Nephron (organoid): Measurements from ENCODE around the gene AK1.

Experiments used
- H3K27ac Mint-ChIP-seq, 3 experiments: 2 replicates each; pipeline ENCODE4 v1.8.0; 2020; ENCODE audit warnings: mixed read lengths in 3 of 3, mild to moderate bottlenecking in 2 of 3, moderate library complexity in 1 of 3
- H3K27me3 Mint-ChIP-seq: 2 replicates; pipeline ENCODE4 v1.8.0; 2021; ENCODE audit warnings: low read depth, mild to moderate bottlenecking, moderate library complexity, mixed read lengths
- H3K36me3 Mint-ChIP-seq: 2 replicates; pipeline ENCODE4 v1.8.0; 2020; ENCODE audit warnings: low read depth, mixed read lengths
- H3K4me1 Mint-ChIP-seq: 2 replicates; pipeline ENCODE4 v1.8.0; 2020; ENCODE audit warnings: mixed read lengths
- H3K4me3 Mint-ChIP-seq, 3 experiments: 2 replicates each; pipeline ENCODE4 v1.8.0; 2020; ENCODE audit warnings: mild to moderate bottlenecking in 3 of 3, mixed read lengths in 3 of 3, moderate library complexity in 2 of 3
- H3K9me3 Mint-ChIP-seq: 2 replicates; pipeline ENCODE4 v1.8.0; 2020; ENCODE audit warnings: mixed read lengths
- CTCF ChIP-seq, 3 experiments: fragments of 200-600 bp; sonication (generic); IDR thresholded peaks; one replicate each; pipeline ENCODE4 v1.5.0; 2021; ENCODE audit warnings: antibody characterized with exemption in 3 of 3; ENCODE audit not compliant: unreplicated experiment in 3 of 3

The AK1 gene

GRCh38 chr9:127832248-127832647 lies 45.2 kb downstream of the AK1 start:
- peak overlapping the region in 2 of 3 experiments; percentile 56 to 65 for H3K27ac Mint-ChIP-seq
- H3K4me3 Mint-ChIP-seq: no peak overlapping the region
- H3K36me3 Mint-ChIP-seq: no peaks in the 10 kb centered on the region
- no peak for TF ChIP-seq CTCF (IDR thresholded peaks at IDR 0.05; ENCODE audit: unreplicated experiment in 3 of 3)
- H3K27me3 Mint-ChIP-seq: no peaks in the 10 kb centered on the region
- H3K9me3 Mint-ChIP-seq: no peaks in the 10 kb centered on the region
- H3K4me1 Mint-ChIP-seq: peaks cover 43% of the 10 kb centered on the region

- Mint-ChIP-seq H3K27me3 (peaks cover 3% of the 10 kb centered on the region), H3K27ac (peak overlapping the region; percentile 95 to 98 (median 95)), H3K36me3 (no peaks in the 10 kb centered on the region), H3K4me1 (peaks cover 46% of the 10 kb centered on the region), H3K4me3 (peak overlapping the region; percentile 37 to 65 (median 62)), H3K9me3 (no peaks in the 10 kb centered on the region)
- TF ChIP-seq CTCF (IDR thresholded peaks at IDR 0.05; ENCODE audit: unreplicated experiment in 3 of 3): no peak
Observed at GRCh38 chr9:127829205-127829906, 48.1 kb downstream of the AK1 start.

GRCh38 chr9:127828262-127829031 lies 49.0 kb downstream of the AK1 start:
- Mint-ChIP-seq H3K4me1 (peaks cover 42% of the 10 kb centered on the region), H3K36me3 (no peaks in the 10 kb centered on the region), H3K4me3 (peak overlapping the region; percentile 60 to 65 (median 64)), H3K27ac (peak overlapping the region; percentile 95 to 98 (median 95)), H3K9me3 (no peaks in the 10 kb centered on the region), H3K27me3 (peaks cover 3% of the 10 kb centered on the region)
- TF ChIP-seq CTCF (IDR thresholded peaks at IDR 0.05; ENCODE audit: unreplicated experiment in 3 of 3): no peak

GRCh38 chr9:127826253-127826913 lies 51.1 kb downstream of the AK1 start:
- Mint-ChIP-seq H3K36me3 (no peaks in the 10 kb centered on the region), H3K9me3 (no peaks in the 10 kb centered on the region), H3K4me1 (peaks cover 47% of the 10 kb centered on the region), H3K4me3 (peak overlapping the region in 2 of 3 experiments; percentile 53 to 60), H3K27me3 (peaks cover 3% of the 10 kb centered on the region), H3K27ac (peak overlapping the region; percentile 89 to 98 (median 95))
- TF ChIP-seq CTCF (IDR thresholded peaks at IDR 0.05; ENCODE audit: unreplicated experiment in 3 of 3): no peak

GRCh38 chr9:127825319-127826051 lies 52.0 kb downstream of the AK1 start:
- Mint-ChIP-seq H3K9me3 (no peaks in the 10 kb centered on the region), H3K27ac (peak overlapping the region in 2 of 3 experiments; percentile 25 to 35), H3K36me3 (no peaks in the 10 kb centered on the region), H3K27me3 (peaks cover 3% of the 10 kb centered on the region), H3K4me3 (peak overlapping the region in 1 of 3 experiments; percentile 21), H3K4me1 (peaks cover 42% of the 10 kb centered on the region)
- TF ChIP-seq CTCF (IDR thresholded peaks at IDR 0.05; ENCODE audit: unreplicated experiment in 3 of 3): peak; percentile 37 to 63 (median 47)
